NCI-H524 treated with DMSO at 0.1 percent for 48 hours (cell line): ENCODE results near the gene C19orf38.

Source experiments
- DNase-seq: peaks from one replicate; lab custom pipeline; 2025; lab: John Stamatoyannopoulos, UW

Gene C19orf38, protein sequence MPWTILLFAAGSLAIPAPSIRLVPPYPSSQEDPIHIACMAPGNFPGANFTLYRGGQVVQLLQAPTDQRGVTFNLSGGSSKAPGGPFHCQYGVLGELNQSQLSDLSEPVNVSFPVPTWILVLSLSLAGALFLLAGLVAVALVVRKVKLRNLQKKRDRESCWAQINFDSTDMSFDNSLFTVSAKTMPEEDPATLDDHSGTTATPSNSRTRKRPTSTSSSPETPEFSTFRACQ

DNA sequence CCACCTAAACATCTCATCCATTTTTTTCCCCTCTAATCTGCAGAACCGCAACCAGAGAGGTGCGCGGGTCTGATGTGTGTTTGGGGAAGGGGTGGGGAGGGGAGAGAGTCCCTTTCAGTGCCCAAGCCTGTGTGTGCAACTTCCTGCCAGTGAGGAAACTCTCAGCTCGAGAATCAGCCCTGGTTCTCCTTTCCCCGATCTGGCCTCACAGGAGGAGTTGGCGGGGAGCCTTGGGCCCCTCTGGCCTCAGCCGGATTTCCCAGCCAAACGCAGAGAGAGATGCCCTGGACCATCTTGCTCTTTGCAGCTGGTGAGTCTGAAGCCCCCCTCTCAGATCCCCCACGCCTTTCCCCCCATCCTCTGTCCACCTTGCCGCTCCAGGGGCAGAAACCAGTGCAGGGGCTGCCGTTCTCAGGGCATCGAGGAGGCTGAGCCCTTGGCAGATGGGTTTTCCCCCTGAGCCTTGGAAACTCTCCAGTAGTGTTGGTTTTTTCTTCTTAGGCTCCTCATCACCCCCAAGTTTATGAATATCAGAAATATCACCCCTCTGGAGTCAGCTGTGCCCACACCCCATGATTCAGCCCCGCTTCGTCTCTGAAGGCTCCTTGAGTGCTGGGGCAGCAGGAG is at the start of gene C19orf38:
C19orf38 (plus strand) TSS at position 186 of the 627 bp plus-strand sequence; CDS start at position 280, 94 bp downstream.
- no peak for DNase-seq

DNA sequence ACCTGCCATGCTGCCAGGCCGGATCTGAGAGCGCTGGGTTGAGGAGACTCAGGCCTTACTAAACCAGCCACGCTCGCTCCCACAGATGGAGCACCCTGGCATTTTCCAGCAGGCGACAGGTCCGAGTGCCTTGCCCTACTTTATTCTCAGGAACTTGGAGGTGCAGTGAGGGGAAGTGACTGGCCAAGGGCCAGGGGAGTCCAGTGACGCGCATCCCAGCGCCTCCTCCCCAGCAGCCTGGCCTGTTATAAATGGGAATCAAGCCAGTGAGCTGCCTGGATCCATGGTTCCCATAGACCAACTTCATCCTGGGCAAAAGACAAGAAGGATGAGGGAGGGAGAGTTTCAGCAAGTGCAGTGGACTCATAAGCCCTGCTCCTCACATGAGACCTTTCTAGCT is 47.7 kb upstream of the C19orf38 start:
- DNase-seq, result no peak

DNA sequence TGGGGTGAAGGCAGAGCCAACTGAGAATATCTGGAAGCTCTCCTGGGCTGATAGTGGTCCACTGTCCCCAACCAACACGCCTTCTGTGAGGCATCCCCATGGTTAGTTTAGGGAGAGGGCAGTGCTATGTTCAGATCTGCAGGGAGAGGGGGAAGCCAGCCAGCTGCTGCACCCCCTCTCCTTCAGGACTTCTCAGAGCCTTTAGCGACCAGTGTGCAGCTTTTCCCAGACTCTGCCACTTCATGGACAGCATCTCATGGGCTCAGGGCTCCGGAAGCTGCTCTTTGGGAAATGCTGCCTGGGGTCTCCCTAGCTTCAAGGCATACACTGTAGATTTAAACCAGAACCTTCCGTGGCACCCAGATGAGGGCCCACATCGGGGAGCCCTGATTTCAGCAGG is 45.7 kb upstream of the C19orf38 start:
- DNase-seq, result no peak

DNA sequence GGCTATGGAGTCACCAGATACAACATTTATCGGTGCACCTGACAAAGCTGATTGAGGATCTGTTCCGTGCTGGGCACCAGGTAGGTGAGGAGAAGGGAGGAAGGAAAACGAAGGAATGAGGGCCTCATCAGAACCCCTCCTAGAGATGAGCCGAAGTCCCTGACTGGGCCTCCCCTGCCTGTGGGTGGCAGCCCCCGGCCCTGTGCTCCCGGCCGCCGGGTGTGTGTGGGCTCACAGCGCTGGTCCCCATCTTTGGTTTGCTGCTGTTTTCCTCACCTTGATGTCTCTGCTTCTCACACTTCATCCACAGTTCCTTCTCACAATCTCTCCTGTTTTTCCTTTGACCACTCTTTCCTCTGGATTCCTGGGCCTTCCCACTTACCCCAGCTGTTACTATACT is 45.0 kb upstream of the C19orf38 start:
- no peak for DNase-seq

DNA sequence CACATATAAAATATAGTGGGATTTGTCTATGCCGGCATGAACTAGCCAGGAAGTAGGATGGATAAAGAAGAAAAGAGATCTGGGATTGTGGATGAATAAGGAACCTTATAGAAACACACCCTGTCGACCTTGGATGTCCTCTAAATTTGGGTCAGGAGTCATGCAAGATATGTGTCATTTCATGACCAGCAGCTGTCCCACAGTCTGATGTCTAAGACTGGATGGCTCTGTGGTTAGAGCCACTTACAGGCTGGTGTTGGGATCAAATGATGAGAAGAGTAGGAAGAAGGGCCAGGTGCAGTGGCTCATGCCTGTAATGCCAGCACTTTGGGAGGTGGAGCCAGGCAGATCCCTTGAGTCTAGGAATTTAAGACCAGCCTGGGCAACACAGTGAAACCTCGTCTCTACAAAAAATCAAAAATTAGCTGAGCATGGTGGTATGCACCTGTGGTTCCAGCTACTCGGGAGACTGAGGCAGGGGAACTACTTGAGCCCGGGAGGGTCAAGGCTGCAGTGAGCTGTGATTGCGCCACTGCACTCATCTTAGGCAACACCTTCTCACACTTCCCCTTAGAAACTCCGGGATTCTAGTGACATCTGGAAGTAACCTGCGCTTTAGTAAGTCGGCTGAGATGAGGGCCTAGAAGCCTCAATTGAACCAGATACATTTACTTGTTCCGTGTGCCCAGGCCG is 43.0 kb upstream of the C19orf38 start:
- DNase-seq, result peak; percentile 25

DNA sequence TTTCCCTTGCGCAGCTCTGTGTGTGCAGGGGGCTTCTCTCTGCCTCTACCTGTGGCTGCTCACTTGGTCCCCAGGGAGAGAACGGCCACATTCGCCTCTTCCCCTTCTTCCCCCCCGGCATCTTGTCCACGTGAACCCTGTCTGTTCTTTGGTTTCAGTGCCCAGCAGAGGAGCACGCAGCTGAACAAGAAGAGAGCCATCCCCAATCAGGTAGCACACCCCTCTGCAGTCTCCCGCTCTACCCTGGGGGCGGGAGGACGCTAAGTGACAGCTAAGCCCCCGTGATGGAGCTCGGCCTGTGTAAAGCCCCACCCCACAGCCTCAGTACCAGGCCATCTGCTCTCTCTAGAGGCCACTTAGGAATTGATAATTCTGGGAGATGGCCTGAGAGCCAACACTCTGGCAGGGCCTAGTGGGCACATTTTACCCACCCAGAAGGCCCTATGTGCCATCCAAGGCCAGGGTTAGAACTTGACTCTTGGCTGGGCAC is 42.4 kb upstream of the C19orf38 start:
- DNase-seq, result peak; percentile 88

DNA sequence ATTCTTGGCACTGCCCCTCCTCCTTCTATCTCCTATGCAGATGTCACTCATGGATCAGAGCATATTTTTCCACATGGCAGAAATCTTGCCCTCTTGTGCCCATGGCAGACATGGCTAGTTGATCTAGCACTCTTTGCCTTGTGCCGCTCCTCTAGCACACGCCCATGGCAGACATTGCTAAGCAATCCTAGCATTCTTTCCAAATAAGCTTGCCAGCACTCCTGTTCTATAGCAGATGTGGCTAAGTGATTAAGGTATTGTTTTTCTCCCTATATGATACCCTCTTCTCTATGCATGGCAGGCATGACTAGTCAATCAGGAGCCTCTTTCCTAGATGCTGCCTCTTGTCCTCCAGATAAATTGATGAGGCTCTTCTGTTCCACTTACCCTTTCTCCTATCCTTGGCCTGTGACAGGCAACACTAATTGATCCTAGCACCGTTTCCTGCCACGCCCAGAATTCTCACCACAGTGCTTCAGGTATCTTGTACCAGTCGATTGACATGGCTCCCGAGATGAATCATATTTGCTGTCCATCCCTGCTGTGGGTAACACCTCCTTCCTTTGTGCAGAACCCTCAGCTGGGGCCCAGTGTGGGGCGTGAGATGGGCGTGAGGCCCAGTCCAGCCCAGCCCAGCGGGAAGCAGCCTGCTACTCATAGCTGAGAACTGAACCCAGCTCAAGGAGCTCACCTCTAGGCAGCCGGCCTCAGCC is 39.1 kb upstream of the C19orf38 start:
- no peak for DNase-seq

DNA sequence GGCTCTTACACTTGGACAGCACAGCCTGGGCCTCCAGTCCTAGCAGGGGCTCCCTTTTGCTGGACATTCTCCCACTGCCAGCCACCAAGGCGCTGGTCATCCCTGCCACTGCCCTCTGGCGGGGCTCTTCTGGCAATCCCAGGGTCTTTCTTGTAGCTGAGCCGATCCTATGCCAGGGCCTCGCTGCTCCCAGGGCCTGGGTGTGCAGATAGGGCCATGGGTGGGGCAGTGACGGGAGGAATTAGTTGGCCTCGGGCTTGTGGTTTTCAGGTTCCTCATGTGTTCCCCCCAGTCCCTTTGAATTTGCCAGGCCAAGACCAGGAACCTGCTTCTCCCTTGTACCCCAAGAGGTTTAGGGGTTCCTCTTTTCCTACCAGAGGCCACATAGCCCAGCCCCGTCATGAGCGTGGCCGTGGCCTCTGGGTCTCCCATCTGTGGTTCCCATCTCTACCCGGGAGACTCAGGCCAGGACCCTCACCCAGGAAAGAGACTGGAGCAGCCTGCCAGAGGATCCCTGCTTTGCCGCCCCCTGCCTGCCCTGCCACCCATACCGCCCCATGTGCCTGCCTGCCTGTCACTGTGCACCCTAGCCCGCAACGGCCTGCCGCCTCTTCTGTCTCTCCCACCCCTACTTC is 38.4 kb upstream of the C19orf38 start:
- no peak for DNase-seq

DNA sequence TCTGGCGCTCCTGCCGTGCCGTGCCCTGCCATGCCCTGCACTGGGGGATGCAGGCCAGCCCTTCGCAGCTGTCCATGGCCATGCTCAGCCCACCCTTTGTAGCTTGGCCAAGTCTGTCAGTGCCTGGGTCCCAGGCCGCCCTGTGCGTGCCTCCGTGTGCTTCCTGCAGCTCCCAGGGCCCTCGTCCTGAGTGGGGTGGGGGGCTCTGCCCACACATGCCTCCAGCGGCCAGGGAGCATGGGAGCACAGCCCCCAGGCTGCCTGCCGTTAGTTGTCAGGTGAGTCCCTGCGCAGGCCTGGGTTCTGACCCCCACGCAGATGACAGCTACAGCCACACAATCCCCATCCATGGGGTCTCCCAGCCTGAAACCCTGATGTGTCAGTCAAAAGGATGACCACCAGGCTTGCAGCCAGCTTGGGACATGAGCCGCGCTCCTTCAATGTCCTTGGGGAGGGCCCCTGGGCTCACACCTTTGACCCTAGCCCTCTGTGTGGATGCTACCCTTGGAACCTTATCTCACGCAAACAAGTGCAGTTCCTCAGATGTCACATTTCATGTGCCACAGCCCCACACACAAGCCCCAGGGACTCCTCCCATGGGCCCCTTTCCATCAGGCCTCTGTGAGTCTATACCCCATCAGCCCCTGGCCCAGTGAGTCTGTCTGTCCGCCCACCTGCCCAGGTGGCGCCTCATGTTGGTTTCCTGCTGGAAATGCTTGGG is 36.7 kb upstream of the C19orf38 start:
- DNase-seq, result no peak

DNA sequence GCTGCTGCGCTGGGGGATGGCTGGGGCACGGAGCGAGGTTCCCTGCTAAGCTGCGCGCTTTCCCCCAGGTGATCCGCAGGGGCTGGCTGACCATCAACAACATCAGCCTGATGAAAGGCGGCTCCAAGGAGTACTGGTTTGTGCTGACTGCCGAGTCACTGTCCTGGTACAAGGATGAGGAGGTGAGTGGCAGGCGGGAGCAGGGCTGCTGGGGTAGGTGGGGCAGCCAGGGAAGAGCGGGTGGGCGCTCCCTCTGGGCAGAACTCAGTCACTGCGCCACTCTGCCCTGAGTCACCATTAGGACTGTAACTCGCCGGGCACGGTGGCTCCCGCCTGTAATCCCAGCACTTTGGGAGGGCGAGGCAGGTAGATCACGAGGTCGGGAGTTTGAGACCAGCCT is 36.0 kb upstream of the C19orf38 start:
- DNase-seq, result no peak

DNA sequence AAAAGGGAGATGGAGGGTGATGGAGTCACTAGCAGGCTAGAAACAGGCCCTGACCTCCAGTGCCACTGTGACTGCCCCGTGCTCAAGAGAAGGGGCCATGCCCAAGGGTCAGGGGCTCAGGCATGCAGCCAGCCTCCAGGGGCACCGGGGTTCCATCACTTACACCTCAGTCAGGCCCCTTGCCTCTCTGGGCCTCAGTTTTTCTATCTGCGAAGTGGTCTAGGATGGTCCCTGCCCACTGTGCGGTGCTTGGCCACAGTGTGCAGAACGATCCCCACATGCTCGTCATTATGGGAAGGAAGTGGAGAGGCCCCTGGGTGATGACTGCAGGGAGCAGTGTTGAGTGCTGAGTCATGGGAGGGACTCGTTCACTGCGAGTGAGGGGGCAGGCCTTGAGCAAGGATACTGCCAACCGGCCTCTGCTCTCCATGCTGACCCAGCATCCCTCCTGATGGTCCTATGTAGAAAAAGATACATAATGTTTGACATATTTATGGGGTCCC is 35.3 kb upstream of the C19orf38 start:
- no peak for DNase-seq

DNA sequence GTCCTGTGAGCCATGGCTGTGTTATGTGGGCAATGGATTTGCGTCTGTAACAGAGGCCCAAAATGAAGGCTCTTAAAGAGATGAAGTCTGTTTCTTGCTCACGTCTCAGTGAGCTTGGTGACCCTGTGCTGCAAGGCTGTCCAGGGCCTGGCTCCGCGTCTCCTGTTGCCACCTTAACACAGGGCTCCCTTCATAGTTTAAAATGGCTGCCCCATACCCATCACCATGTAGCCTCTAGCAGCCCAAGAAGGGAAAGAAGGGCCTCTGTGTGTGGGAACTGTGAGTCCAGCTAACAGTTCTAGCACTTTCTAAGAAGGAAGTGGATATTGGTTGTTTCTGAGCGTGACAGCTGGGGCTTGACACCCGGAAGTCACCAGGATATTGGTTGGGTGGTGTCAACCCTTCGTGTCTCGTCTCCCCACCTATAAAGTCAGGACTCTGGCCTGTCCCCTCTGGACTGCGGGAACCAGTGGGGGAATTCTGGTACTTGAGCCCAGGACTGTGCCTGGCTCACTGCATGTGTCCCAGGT is 33.1 kb upstream of the C19orf38 start:
- no peak for DNase-seq

DNA sequence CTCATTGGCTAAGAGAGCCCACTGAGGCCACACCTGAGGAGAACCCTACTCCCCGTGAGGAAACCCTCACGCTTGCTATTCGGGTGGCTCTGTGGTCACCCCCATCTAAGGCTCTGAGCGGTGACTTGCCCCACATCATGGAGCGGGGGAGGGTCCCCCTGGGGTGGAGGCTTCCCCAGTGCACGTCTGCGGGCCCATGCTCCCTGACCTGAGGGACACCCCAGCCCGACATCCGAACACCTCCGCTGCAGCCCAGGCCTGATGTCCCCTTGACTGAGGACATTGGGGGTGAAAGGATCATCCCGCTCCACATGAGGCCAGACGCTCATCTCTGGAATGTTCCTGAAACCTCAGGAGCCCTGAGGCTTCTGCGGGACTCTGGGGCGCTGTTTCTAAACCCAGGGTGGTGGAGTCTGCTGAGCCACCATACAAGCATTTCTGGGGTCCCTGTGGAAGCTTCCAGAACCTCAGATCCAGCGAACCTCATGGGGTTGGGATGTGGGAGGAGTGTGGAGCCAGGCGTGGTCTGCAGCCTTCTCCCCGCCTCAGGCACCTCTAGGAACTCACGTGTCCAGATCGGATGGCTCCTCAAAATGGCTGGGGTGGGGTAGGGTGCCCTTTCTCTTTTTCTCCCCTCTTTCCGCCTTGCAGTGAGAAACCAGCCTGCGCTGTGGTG is 32.1 kb upstream of the C19orf38 start:
- DNase-seq, result no peak

DNA sequence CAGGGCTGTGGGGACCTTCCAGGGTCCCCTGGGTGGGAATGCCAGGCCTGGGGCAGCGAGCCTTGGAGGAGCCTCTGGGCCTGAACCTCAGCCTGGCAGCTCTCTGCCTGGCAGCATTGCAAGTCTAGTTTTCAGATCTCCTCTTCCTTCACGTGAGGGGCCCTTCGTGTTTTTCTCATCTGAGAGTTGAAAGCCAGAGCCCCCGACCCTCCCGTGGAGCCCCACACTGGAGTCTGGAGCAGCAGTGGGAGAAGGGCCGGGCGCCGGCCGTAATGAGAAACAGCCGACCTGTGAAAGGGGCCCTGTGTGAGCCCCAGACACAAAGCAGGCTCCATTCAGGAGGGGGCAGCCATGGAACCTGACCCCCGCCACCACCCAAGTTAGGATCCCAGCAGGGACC is 31.5 kb upstream of the C19orf38 start:
- no peak for DNase-seq

DNA sequence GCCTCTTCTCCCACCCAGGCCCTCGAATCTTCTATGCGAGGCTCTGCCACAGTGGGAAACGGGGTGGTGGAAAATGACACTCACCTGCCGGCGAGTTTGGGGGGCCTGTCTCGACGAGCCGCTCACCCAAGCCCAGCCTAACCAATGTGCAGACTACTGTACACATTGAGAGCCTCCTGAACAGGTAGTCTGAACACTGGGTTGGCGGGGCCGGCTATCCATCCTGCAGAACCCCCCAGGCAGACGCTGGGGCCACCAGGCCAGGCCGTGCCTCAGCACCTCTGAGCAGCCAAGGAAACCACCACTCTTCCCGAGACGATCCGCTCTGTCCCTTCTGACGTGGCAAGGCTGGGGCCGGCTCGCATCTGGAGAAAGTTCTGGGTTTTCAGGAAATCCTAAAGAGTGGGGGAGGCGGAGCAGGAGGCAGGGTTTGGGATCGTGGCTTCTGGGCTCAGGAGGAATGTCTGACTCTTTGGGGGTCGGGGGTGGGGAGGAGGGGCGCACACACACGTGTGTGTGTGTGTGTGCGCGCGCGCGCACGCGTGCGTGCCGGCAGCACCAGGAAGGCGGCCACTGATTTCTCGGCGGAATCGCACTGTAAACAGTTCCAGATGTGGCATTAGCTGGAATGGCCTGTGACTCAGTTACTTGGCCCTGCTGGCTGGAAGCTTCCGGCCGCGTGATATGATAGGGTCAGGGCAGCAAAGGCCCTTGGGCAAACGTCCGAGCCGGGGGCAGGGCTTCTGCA is 30.8 kb upstream of the C19orf38 start:
- DNase-seq, result no peak

DNA sequence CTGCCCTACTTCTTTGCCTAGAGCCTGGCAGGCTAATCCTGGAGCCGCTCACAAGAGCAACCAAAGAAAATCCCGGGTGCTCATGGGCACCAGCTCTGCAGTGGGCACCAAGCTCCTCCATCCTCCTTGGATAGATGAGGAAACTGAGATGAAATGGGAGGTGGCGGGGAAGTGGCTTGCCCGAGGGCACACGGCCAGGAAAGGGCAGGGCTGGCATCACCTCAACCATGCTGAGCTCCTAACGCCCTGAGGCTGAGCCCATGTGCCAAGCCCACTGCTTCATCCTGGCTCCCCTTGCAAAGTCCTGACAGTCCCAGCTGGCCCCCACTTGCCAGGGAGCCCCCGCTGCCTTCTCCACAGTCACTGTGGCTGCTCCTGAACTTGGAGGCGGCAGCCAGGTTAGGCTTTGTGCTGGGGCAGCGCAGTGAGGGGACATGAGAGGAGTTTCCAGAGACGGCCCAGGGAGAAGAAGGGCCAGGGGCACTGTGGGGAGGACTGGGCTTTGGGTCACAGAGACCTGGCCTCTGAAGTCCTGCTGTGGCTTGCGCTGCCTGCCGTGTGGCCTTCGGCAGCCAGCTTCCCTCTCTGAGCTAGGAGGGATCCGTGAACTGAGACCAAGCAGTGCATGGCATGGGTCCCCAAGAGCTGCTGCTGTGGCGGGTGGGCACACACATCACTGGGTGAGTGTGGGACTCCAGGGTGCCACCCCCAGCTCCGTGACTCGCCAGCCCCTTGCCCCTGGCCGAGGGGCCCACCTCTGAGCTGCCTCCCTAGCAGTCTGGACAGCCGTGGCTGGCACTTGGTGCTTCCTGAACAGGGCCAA is 29.7 kb upstream of the C19orf38 start:
- no peak for DNase-seq

DNA sequence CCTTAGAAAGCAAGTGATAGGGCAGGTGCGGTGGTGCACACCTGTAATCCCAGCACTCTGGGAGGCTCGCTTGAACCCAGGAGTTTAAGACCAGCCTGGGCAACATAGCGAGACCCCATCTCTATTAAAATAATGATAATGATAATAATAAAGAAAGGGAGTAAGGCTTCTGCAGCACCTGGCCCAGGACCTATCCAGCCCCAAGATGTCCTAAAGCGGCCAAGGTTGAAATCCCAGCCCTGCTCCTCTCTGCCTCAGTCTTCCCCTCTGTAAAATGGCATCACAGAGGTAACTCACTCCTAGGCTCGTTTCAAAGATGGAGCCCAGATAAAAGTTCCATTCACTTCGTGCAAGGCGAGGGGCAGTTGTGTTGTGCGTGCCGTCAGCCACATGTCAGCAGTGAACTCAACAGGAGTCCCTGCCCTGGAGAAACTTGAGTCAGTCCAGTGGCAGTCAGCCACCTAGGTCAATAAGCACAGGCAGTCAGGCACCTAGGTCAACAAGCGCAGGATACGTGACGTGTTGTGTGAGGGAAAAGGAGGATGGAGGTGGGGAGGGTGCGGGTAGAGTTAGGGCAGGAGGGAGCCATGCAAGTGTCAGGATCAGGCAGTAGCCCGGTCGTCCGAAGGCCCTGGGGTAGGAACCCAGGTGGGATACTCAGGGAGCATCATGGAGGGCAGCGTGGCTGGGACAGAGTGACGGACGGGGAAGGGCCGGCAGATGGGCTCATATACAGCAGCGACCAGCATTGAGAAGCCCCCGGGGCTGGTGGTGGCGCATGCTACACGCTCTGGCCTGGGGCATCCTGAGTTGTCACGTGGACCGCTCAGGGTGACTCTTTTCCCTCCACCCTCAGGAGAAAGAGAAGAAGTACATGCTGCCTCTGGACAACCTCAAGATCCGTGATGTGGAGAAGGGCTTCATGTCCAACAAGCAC is 28.8 kb upstream of the C19orf38 start:
- no peak for DNase-seq

DNA sequence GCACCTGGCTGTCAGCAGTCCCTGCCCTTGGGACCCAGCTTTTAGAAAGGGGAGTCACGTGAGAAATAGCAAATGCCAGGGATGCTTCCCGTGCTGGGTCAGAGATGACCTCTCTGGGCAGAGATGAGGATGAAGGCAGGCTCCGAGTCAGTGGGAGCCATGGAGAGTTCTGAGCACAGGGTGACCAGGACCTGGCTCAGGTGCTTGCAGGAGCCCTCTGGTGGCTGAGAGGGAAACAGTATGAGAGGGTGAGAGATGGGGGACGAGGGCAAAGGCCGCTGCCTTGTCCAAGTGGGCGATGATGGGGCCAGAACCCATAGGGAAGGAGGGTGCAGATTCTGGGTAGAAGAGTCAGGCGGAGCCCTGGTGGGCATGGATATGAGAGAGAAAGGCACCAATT is 28.0 kb upstream of the C19orf38 start:
- no peak for DNase-seq
